Activated naive CD4-positive, alpha-beta T cell treated with anti-CD3 and anti-CD28 coated beads, Interleukin-2, amount 10 ng/mL, durations not matched to agents 7 days and 5 days (primary cell): ENCODE data around the gene PRKAR1B.

Source experiments
- CTCF ChIA-PET: fragments of 350-600 bp; sonication (Branson Sonifier 250); formaldehyde crosslinking; loops from one replicate; lab custom pipeline; 2021; ENCODE audit warnings: antibody characterized with exemption; lab: Charles Lee
- DNase-seq: peaks from one replicate; pipeline ENCODE4 v3.0.0-alpha.2; 2020
- H3K27ac Mint-ChIP-seq: one replicate; pipeline ENCODE4 v1.8.0; 2021; ENCODE audit warnings: mild to moderate bottlenecking, moderate library complexity, mixed read lengths
- H3K27me3 Mint-ChIP-seq: one replicate; pipeline ENCODE4 v1.8.0; 2021; ENCODE audit warnings: mild to moderate bottlenecking, mixed read lengths
- H3K36me3 Mint-ChIP-seq: one replicate; pipeline ENCODE4 v1.8.0; 2021; ENCODE audit warnings: mixed read lengths
- H3K4me1 Mint-ChIP-seq: one replicate; pipeline ENCODE4 v1.8.0; 2021; ENCODE audit warnings: mixed read lengths
- H3K4me3 Mint-ChIP-seq: one replicate; pipeline ENCODE4 v1.8.0; 2021; ENCODE audit warnings: mild to moderate bottlenecking, moderate library complexity, mixed read lengths
- H3K9me3 Mint-ChIP-seq: one replicate; pipeline ENCODE4 v1.8.0; 2021; ENCODE audit warnings: mixed read lengths

Gene PRKAR1B

DNA sequence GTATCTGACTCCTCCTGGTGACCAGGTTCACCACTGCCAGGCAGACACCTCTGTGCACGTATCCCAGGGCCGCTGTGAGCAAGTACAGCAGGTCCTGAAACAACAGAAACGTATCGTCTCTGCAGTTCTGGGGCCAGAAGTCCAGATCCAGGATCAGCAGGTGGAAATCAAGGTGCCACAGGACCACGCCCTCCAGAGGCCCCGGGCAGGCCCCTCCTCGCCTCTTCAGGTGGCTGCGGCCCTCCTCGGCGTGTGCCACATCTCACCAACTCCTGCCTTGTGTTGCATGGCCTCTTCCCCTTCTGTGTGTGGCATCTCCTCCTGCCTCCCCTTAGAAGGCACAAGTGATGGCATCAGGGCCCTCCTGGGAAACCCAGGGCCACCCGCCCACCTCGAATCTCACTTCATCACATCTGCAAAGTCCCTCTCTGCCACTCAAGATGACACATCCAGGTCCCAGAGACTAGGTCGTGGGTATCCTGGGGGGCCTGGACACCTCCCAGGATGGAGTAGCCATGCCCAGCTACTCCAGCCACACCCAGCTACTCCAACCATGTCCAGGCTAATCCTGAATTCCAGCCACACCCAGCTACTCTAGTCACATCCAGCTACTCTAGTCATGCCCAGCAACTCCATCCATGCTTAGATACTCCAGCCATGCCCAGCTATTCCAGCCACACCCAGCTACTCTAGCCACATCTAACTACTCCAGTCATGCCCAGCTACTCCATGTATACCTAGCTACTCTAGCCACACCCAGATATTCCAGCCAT is 53.2 kb downstream of the PRKAR1B start:
- Mint-ChIP-seq H3K27me3 (no peaks in the 10 kb centered on the region), H3K4me3 (no peak overlapping the region), H3K27ac (no peak overlapping the region), H3K4me1 (no peaks in the 10 kb centered on the region), H3K36me3 (peaks cover 39% of the 10 kb centered on the region), H3K9me3 (peaks cover 15% of the 10 kb centered on the region)
- CTCF ChIA-PET: interaction anchor here (1.3 kb wide), 1 partner anchor 353 kb away, joined by 3 read pairs; no protein-coding TSS in a partner anchor
- DNase-seq: no peak

GRCh38 chr7:672891-673290 is 54.2 kb downstream of the PRKAR1B start:
- DNase-seq: no peak
- H3K27ac Mint-ChIP-seq: no peak overlapping the region
- no peak overlapping the region for H3K4me3 Mint-ChIP-seq
- peaks cover 38% of the 10 kb centered on the region for H3K36me3 Mint-ChIP-seq
- no peaks in the 10 kb centered on the region for H3K4me1 Mint-ChIP-seq
- CTCF ChIA-PET: interaction anchor here (1.3 kb wide), 1 partner anchor 352 kb away, joined by 3 read pairs; no protein-coding TSS in a partner anchor
- H3K9me3 Mint-ChIP-seq: peaks cover 18% of the 10 kb centered on the region
- no peaks in the 10 kb centered on the region for H3K27me3 Mint-ChIP-seq

DNA sequence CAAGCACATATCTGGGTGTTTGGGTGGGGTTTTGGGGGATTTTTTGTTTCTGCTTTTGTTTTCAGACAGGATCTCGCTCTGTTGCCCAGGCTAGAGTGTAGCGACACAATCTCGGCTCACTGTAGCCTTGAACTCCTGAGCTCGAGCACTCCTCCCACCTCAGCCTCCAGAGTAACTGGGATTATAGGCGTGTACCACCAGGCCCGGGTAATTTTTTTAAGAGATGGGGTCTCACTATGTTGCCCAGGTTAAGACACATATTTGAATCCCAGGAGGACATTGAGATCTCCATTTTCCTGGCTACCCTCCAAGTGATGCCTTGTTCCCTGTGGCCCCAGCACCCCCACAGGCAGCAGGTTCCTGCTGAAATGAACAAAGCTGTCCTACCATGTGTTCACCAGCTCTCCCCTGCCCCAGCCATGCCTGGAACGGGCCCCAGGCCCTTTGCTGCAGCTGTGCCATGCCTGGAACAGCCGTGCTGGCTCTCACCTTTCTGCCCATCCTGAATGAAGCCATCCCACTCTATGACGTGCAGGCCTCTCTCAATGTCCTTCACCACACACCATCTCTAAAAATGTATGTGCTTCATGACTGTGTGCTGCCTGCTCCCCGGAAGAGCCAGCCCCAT is 55.6 kb downstream of the PRKAR1B start:
- no peaks in the 10 kb centered on the region for H3K4me1 Mint-ChIP-seq
- CTCF ChIA-PET: no interaction called here
- H3K27me3 Mint-ChIP-seq: no peaks in the 10 kb centered on the region
- H3K27ac Mint-ChIP-seq: no peak overlapping the region
- DNase-seq: no peak
- no peak overlapping the region for H3K4me3 Mint-ChIP-seq
- peaks cover 18% of the 10 kb centered on the region for H3K9me3 Mint-ChIP-seq
- peaks cover 33% of the 10 kb centered on the region for H3K36me3 Mint-ChIP-seq

DNA sequence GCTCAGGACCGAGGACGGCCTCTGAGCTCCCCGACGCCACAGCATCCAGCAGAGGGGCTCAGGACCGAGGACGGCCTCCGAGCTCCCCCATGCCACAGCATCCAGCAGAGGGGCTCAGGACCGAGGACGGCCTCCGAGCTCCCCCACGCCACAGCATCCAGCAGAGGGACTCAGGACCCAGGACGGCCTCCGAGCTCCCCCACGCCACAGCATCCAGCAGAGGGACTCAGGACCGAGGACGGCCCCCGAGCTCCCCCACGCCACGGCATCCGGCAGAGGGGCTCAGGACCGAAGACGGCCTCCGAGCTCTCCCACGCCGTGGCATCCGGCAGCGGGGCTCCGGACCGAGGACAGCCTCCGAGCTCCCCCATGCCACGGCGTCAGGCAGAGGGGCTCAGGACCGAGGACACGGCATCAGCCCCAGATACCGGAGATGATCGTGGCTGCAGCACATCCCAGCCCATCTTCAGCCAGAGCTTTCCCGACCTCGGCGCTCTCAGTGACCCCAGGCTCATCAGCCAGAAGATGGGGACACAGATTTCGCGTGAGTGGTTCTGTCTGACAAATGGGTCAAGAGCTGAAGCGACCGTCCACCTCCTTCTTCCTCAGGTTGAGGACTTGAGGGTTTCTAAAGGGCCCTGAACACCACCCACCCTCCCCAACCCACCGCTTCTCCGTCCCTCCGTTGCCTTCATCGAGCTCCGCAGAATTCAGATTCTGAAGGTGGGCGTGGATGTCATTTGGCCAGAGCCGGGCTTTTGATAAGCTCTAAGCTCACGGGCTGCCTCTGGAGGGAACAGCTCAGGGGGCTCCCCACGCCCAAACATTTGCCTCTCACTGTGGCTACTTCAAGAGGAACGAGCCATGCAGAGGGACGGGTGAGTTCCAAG is 56.3 kb downstream of the PRKAR1B start:
- Mint-ChIP-seq H3K4me3 (no peak overlapping the region), H3K4me1 (no peaks in the 10 kb centered on the region), H3K9me3 (peaks cover 18% of the 10 kb centered on the region), H3K36me3 (peaks cover 27% of the 10 kb centered on the region), H3K27me3 (no peaks in the 10 kb centered on the region), H3K27ac (no peak overlapping the region)
- CTCF ChIA-PET: no interaction called here
- DNase-seq: no peak

GRCh38 chr7:668958-669357 is 58.1 kb downstream of the PRKAR1B start:
- Mint-ChIP-seq H3K4me1 (peaks cover 2% of the 10 kb centered on the region), H3K27ac (no peak overlapping the region), H3K27me3 (no peaks in the 10 kb centered on the region), H3K4me3 (no peak overlapping the region), H3K36me3 (peaks cover 12% of the 10 kb centered on the region), H3K9me3 (peaks cover 7% of the 10 kb centered on the region)
- DNase-seq: no peak
- CTCF ChIA-PET: interaction anchor here (1.1 kb wide), 1 partner anchor 106 kb away, joined by 4 read pairs; no protein-coding TSS in a partner anchor

- Mint-ChIP-seq H3K4me3 (no peak overlapping the region), H3K27me3 (no peaks in the 10 kb centered on the region), H3K36me3 (peaks cover 10% of the 10 kb centered on the region), H3K4me1 (peaks cover 2% of the 10 kb centered on the region), H3K9me3 (peaks cover 7% of the 10 kb centered on the region), H3K27ac (no peak overlapping the region)
- CTCF ChIA-PET: interaction anchor here (1.1 kb wide), 1 partner anchor 107 kb away, joined by 4 read pairs; no protein-coding TSS in a partner anchor
- no peak for DNase-seq
Observed at GRCh38 chr7:668139-668931, 58.7 kb downstream of the PRKAR1B start.

DNA sequence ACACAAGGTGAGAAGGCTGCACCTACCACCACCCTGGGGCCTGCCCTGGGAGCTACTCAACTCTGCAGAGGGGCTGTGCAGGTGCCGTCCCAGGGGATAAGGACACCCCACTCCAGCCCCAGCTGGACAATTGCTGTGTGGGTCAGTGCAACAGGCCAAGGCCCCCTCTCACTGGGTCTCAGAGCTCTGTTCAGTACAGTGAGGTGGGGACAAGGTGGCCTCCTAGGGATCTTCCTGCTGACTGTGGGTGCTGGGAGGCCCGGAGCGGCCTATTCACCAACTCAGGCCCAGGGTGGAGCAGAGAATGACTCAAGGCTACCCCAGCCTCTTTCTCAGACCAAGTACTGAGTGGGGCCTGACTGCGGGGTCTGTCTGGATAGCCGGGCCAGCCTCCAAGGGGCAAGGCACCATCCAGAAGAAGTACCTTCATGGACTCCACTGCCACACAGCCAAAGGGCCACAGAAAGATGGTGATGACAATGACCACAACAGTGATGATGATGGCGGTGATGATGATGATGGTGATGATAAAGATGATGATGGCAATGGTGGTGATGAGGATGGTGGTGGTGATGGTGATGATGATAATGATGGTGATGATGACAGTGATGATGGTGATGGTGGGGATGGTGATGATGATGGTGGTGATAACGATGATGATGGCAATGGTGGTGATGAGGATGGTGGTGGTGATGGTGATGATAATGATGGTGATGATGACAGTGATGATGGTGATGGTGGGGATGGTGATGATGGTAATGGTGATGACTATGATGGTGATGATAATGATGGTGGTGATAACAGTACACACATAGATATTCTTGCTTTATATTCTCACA is 60.4 kb downstream of the PRKAR1B start:
- Mint-ChIP-seq H3K27me3 (no peaks in the 10 kb centered on the region), H3K4me1 (peaks cover 10% of the 10 kb centered on the region), H3K9me3 (peaks cover 7% of the 10 kb centered on the region), H3K4me3 (no peak overlapping the region), H3K27ac (no peak overlapping the region), H3K36me3 (peaks cover 8% of the 10 kb centered on the region)
- CTCF ChIA-PET: interaction anchor here (1.3 kb wide), 1 partner anchor 334 kb away, joined by 3 read pairs; no protein-coding TSS in a partner anchor
- no peak for DNase-seq

DNA sequence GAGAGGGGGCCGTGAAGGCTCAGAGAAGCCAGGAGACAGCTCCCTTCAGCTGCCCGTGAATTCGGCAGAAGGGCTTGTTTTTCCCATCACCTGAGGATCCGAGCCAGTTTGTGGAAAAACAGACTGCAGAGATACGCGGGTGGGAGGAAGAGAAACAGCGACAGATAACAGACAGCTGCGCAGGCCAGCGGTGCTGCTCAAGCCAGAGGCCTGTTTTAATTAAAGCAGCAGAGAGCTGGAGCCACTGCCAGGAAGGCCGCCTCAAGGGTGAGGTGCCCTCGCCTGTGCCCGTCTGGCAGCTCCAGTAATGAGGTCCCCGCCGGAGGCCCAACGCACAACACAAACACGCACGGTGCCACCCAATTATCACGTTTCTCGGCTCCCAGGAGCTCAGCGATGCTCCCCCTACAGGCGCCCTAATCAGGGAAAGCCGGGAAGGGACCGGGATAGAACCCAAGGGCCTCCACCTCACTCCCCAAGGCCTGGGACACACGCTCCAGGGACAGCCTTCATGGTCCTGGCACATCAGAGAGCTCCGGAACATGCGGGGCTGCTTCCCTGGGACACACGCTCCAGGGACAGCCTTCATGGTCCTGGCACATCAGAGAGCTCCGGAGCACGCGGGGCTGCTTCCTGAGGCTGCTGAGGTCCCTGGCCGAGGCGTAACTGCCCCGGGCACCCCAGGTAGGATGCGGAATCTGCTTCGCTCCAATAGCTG is 61.2 kb downstream of the PRKAR1B start:
- no peak for DNase-seq

GRCh38 chr7:664997-665735 is 61.9 kb downstream of the PRKAR1B start:
- no peaks in the 10 kb centered on the region for H3K27me3 Mint-ChIP-seq
- peaks cover 8% of the 10 kb centered on the region for H3K36me3 Mint-ChIP-seq
- no peak for DNase-seq
- no peak overlapping the region for H3K27ac Mint-ChIP-seq
- peaks cover 7% of the 10 kb centered on the region for H3K9me3 Mint-ChIP-seq
- H3K4me3 Mint-ChIP-seq: no peak overlapping the region
- peaks cover 10% of the 10 kb centered on the region for H3K4me1 Mint-ChIP-seq
- CTCF ChIA-PET: interaction anchor here (1.3 kb wide), 1 partner anchor 332 kb away, joined by 3 read pairs; no protein-coding TSS in a partner anchor

More for the DNA sequence above, 61.2 kb downstream of the PRKAR1B start:
- Mint-ChIP-seq H3K27ac (no peak overlapping the region), H3K36me3 (peaks cover 8% of the 10 kb centered on the region), H3K4me1 (peaks cover 10% of the 10 kb centered on the region), H3K4me3 (no peak overlapping the region), H3K27me3 (no peaks in the 10 kb centered on the region), H3K9me3 (peaks cover 7% of the 10 kb centered on the region)
- CTCF ChIA-PET: interaction anchor here (1.3 kb wide), 1 partner anchor 333 kb away, joined by 3 read pairs; no protein-coding TSS in a partner anchor

GRCh38 chr7:664402-664775 is 62.7 kb downstream of the PRKAR1B start:
- peaks cover 7% of the 10 kb centered on the region for H3K9me3 Mint-ChIP-seq
- H3K27ac Mint-ChIP-seq: no peak overlapping the region
- peaks cover 8% of the 10 kb centered on the region for H3K36me3 Mint-ChIP-seq
- no peak overlapping the region for H3K4me3 Mint-ChIP-seq
- CTCF ChIA-PET: no interaction called here
- no peaks in the 10 kb centered on the region for H3K27me3 Mint-ChIP-seq
- no peak for DNase-seq
- H3K4me1 Mint-ChIP-seq: peaks cover 10% of the 10 kb centered on the region

DNA sequence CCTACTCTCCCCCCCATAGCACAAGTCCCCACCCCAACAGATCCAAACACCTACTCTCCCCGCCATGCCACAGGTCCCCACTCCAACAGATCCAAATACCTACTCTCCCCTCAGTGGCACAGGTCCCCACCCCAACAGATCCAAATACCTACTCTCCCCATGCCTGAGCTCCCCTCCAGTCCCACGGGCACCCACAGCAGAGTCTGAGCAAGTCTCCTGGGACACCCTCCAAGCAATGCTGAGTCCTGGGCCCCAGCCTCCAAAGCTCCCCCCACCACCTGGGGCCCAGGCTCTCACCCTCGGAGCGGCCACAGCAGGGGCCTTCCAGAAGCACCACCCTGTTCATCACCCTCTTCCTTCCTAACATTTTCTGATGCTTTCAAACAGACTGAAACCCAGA is 64.5 kb downstream of the PRKAR1B start:
- DNase-seq: no peak
- Mint-ChIP-seq H3K4me1 (peaks cover 10% of the 10 kb centered on the region), H3K27me3 (no peaks in the 10 kb centered on the region), H3K9me3 (peaks cover 8% of the 10 kb centered on the region), H3K4me3 (no peak overlapping the region), H3K27ac (no peak overlapping the region), H3K36me3 (peaks cover 8% of the 10 kb centered on the region)
- CTCF ChIA-PET: no interaction called here

DNA sequence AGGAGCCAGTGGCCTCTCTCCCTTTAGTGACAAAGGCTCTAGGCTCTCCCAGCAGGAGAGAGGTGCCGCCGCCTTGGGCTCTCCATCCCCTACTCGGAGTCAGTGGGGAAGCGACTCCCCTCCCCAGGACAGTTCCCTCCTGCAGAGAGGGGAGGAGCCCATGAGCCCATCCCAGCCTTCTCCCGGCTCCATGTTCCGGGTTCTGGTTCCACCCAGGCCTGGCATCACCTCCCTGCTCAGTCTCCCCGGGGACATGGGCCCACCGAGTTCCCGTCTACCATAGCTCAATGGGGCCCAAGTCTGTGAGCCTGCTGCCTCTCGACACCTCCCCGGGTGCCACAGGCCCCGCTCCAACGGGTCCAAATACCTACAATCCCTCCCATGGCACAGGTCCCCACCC is 67.1 kb downstream of the PRKAR1B start:
- no peak for DNase-seq
- CTCF ChIA-PET: no interaction called here
- peaks cover 10% of the 10 kb centered on the region for H3K4me1 Mint-ChIP-seq
- peaks cover 8% of the 10 kb centered on the region for H3K9me3 Mint-ChIP-seq
- H3K36me3 Mint-ChIP-seq: peaks cover 8% of the 10 kb centered on the region
- no peaks in the 10 kb centered on the region for H3K27me3 Mint-ChIP-seq
- H3K27ac Mint-ChIP-seq: no peak overlapping the region
- H3K4me3 Mint-ChIP-seq: no peak overlapping the region
